HG03095 (cell line): Measurements from ENCODE around the gene FGFRL1.
"Not testable (repeated sequence)": the region's sequence is repeated elsewhere in the genome, so short reads cannot be mapped to it uniquely, and the experiment has no call there.

Experiments used
- ATAC-seq: cut with Tn5 transposase; IDR thresholded peaks from one replicate; pipeline ENCODE4 v1.9.1; 2021; ENCODE audit warnings: moderate library complexity; ENCODE audit not compliant: unreplicated experiment

Gene FGFRL1

DNA sequence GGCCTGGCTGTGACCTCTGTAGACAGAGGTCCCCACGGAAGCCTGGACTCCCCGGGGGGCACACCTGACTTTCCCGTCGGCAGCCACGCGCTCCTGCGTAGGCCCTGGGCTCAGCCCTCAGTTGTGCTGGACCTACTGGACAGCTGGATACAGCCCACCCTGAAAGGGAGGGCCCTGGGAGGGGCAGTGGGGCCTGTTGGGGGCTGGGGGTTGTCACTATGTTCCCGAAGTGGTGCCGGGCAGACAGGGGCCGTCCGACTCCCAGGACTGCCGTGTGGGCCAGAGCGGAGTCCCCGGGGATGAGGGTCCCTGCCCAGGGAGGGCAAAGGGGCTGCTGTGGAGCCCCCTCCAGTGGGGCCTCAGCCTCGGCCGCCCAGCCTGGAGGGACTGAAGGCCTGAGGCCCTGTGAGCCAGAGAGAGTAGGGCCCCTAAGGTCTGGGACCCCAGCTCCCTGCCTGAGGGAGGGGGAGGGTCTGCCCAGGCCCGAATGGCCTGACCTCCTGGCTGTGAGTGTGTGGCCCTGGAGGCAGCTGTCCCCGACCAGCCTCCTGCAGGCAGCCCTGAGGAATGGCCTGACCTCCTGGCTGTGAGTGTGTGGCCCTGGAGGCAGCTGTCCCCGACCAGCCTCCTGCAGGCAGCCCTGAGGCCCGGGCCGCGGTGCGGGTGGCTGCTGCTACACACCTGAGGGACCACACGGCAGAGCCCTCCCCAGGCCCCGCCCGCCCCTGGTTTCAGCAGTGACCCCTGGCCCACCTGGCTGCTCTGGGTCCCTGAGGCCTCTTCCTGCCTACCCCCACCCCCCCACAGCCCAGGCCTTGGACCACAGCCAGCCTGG, 25.8 kb downstream of the FGFRL1 start:
- no peak for ATAC-seq

DNA sequence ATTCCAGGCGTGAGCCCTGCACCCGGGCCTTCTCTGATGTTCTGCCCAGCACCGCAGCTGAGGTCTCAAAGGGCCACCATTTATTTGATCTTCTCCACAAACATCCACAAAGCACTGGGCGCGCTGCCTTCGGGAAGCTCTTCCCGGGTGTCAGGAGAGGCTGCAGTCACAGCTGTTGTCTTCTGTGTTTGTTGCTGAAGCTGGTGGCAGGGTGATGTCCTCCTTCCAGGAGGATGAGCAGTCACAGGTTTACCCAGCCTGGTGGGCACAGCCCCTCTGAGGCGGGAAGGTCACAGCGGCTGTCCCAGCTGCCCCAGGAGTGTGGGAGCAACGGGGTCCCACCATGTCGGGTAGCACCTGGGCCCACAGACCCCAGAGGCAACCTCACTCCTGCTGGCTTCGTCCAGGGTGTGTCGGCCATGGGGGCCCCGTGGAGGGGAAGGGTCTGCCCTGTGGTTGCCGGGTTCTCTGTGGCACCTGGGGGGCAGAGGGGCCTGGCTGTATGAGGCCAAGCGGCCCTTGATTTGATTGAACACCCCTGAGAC, 27.6 kb downstream of the FGFRL1 start:
- ATAC-seq = no peak

DNA sequence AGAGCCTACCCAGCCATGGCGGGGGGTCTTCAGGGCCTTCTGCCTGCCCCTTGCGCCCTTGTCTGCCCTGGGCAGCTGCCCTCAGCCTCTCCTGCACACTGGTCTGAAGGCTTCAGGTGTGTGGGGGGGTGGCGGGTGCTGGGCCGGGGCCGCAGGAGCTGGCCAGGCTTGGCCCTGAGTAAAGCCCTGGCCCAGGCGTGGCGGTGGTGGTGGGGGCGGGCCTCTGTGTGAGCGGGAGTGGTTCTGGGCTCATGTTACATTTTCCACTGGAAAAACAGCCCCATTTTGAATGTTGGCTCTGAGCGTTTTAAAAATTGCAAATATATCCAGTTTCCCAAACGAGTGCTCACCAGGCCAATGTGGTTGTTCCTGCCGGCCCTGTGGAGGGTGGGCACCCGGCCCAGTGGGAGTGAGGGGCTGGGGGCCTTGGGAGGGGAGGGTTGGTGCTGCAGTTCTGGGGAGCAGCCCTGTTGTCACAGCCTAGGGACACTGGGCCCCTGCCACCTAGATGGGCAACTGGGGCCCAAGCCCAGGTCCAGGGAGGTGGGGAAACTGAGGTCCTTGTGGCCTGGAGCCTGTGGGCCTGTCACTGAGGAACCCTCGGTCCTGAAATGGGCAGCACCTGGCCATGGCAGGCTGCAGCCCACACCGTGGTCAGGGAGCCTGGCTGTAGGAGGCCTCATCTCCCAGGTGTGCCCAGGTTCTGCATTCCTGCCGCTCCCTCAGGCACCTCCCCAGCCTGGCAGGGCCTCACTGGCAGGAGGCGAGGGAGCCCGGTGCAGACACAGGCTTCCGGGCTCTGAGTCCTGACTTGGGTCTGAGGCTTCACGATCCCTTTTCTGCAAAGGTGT, 28.3 kb downstream of the FGFRL1 start:
- ATAC-seq = no peak

DNA sequence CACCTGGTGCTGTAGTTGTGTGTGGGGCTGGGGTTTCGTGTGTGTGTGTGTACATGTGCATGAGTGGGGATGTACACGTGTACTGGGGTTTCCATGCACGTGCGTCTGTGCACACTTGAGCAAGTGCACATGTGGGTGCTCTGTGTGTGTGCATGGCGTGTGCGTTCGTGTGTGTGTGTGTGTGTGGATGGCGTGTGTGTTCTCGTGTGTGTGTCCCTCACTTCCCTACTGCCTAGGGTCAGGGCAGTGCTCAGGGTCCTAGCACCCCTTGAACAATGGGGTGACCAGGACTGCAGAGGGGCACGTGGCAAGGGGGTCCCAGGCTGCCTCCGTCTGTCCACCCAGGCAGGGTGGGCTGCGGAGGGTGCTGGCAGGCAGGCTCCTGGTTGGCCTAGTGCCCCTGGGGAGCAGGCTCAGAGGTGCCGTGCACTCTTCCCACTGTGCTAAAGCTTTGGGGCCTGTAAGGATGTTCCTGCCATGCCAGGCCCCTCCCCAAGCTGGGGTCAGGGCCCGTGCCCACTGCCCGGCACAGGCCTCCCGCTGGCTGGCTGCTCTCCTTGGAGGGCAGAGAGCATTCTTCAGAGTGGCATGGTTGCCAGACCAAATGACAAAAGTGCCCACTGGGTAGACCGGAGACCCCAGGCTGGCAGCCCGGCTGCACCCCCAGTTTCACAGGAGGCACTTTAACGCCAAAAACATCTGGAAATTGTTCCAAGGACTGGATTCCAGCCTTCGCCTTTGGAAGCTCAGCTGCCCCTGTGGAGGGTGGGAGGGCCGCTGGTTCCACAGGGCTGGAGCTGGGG, 29.1 kb downstream of the FGFRL1 start:
- no peak for ATAC-seq

DNA sequence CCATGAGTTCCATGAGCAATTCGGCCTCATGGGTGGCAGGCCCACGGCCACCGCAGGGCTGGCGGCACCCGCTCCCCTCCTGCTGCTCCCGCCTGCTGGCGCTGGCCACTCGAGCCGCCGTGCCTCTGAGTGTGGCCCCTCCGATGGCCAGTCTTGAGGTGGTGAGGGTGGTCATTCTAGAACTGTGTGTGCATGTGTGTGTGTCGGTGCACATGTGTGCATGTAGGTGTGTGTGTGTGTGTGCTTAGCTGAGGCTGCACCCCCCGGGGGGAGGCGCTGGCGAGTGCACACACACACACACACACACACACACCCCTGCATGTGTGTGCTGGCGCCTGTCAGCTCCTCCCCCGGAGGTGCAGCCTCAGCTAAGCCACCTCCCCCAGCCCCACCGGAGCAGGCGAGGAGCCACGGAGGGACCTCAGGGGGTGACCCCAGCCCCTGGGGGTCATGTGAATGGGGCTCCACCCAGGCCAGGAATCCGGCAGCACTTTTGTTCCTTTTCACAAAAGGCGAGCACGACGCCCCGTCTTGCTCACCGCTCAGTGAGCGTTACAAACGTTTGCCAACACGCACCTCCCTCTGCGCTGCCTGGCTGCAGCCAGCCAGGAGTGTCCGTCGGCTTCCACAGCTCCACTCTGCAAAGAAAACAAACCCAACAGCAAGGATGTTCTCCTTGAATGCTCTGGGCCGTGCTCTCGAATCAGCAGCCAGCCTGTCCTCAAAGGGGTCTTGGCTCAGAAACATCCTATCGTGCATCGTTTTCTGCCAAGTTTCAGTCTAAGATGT, 29.9 kb downstream of the FGFRL1 start:
- no peak for ATAC-seq

DNA sequence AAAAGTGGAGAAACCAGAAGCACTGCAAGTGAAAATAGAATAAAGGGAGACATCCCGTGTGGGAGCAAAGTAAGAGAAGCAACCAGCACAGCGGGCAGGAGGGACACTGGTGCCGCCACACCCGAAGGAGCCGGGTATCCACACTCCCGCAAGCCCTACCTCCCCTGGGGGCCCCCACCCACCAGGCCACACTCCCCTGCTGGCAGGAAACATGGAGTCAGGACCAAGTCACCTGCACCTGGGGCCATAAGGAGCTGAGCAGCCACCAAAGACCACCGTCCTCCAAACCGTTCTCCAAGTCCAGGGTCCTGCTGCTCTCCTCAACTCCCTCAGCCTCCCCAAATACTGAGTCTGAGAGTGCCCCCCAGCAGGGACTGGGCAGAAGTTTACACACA, 30.5 kb downstream of the FGFRL1 start:
- ATAC-seq = no peak

DNA sequence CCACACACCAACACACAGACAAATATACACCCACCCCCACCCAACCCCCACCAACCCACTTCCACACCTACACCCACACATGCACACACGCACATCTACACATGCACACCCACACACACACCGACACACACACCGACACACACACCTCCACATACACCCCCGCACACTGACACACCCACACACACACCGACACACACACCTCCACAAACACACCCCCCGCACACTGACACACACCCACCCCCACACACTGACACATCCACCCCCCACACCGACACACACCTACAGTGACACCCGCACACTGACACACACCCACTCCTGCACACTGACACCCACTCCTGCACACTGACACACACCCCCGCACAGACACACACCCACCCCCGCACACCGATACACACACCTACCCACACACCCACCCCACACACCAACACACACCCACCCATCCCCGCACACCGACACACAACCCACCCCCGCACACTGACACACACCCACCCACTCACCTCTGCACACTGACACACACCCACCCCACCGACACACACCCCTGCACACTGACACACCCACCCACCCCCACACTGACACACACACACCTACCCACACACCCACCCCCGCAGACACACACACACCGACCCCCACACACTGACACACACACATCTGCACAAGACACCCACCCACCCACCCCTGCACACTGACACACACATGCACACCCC, 31.1 kb downstream of the FGFRL1 start:
- ATAC-seq = no peak

DNA sequence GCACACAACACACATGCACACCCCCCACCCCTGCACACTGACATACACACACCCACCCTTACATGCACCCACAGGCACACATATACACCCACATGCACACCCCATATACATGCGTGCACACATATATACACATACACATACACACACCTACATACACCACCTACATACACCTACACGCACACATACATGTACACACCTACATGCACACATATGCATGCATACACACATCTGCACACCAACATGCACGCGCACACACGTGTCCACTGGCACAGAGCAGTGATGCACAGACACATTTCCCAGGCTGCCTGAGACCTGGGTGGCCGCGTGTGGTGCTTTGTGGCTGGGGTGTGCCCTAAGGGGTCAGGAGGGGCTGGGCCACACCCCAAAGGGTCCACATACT, 31.7 kb downstream of the FGFRL1 start:
- ATAC-seq = no peak

DNA sequence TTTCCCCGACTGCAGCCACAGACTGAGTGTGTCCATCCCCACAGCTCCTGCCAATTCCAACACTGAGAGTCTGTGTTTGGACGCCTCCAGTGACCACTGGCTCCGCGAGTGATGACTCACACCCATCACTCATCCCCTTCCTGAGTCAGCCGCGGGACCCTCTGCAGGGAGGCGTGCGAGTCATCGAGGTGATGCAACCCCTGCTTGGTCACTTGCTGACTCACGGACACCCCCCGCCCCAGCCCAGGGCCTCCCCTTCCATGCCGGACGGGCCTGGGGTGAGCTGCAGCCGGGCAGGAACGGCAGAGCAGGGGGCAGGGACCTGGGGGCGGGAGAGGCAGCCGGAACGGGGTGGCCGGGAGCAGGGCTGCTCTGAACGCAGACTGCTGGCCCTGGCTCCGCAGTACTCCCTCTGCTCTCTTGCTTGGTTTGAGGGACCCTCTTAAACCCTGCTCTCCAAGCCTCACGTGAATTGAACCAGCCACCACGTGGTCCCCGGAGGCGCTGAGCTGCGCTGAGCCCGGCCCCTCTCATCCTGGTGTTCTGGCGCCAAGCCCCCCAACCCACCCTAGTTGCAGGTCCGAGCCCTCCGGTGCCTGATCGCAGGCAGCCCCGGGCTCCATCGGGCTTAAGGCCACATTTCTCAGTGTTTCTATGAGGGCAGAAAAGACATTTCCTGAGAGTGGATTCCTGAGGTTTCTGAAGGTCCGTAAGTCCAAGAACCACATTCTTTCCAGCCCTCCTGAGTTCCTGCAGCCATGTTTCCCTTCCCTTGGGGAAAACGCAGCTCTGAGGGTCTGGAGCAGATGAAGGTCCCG, 32.4 kb downstream of the FGFRL1 start:
- ATAC-seq = no peak

DNA sequence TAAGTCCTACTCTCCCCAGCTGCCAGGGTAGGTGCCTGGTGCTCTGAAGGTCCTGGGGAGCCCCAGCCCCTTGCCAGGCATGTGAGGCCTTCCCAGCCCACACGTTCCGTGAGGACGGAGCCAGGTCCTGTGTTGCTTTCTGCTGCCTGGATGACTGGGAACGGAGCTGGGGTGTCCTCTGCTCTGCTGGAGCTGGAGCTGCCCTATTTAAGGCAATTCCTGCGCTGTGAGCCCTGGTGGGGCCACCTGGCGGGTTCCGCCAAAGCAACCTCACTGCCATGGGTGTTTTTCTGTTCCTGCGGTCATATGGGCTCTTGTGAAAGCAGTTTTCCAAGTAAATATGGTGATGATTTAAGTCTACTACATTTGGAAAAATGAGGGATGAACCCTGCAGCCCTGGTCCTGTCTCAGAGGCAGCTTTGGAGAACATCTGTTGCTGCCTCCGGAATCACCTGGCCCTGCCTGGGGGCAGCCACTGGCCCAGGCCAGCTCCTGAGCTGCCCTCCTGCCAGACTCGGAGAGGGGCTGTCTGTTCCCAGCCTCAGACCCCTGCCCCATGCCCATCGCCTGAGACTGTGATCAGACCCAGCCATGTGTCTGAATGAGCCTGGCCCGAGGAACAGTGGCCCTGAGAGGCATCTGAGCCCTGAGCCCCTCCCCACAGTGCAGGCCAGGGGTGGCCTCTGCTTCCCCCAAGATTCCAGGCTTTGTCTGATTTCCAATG, 33.2 kb downstream of the FGFRL1 start:
- no peak for ATAC-seq

DNA sequence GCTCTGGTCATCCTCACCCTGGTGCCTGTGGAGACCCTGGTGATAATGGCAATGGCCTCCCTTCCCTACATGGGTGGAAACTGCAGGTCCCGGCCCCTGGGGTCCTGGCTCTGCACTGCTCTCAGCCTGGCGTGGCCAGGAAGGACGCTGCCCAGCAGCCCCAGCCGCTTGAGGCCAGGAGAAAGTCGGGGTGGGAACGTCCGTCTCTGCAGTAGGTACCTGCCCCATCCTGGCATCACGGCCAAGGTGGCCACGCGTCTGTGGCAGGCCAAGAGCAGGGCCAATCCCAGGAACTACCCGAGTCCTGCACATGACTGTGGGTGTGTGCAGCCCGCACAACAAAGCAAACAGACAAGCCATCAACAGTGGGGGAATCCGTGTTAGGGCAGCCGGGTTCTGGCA, 33.8 kb downstream of the FGFRL1 start:
- ATAC-seq = no peak

DNA sequence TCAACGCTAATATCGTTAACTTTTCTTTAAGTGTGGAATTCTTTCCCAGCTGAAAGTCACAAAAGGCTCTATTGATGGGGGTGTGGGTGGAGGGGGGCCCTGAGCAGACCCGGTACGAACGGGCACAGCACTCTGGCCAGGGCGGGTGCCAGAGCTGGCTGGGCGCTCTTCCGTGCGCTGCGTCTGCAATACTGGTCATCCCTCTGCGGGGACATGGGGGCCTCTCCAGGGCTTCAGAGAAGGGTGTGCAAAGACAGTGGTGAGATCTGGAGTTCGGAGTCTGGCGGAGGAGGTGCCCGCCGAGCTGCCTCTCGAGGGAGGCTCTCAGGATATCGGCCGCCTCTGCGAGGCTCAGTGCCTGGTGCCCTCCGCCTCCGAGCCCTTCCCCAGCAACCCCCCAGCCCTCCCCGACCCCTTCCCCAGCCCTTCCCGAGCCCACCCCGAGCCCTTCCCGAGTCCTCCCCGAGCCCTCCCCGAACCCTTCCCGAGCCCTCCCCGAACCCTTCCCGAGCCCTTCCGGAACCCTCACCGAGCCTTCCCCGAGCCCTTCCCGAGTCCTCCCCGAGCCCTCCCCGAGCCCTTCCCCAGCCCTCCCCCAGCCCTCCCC, 34.3 kb downstream of the FGFRL1 start:
- ATAC-seq = no peak

DNA sequence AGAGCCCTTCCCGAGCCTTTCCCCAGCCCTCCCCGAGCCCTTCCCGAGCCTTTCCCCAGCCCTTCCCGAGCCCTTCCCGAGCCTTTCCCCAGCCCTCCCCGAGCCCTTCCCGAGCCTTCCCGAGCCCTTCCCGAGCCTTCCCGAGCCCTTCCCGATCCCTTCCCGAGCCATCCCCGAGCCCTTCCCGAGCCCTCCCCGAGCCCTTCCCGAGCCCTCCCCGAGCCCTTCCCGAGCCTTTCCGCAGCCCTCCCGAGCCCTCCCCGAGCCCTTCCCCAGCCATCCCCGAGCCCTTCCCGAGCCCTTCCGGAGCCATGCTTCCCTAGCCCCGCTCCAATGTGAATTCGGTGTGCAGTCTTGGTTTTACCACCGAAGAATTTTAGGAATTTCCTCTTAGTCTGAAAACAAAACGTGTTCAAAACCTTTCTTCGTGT, 35.2 kb downstream of the FGFRL1 start:
- ATAC-seq = not testable (repeated sequence)

DNA sequence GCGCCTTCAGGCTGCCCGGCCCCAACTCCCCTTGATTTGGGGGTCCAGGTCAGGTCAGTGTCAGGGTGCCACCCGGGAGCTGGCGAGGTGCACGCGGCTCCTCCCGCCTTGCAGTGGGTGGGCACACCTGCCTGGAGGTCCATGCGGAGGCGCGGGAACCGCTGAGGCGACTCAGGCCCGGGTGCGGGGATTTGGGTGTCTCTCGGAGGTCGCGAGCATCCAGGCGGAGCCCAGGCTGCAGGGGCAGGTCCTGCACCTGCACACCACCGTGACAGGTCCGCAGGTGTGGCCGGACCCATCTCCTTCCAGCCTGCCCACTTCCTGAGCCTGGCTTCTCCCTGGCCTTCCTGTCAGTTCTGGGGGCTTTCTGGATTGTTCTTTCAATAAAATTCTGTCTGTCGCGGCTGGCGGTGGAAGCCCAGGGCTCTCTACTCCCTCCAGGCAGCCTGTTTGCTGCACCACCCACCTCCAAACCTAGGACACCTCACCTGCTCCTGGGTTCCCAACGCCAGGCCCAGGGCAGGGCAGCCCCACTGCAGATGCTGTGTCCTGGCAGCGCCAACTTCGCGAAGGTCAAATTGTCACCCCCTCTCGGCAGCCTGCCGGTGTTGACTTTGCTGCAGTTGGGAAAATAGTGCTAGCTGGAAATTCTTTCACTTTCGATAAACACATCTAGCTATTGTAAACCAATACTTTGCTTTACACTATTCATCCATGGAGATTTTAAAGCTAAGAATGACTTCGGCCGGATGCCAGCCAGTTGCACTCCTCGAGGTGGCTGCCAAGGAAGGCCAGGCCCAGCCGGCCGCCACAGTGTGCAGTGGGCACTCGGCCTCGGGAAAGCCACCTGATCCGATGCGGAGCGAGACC, 35.9 kb downstream of the FGFRL1 start:
- ATAC-seq = no peak

DNA sequence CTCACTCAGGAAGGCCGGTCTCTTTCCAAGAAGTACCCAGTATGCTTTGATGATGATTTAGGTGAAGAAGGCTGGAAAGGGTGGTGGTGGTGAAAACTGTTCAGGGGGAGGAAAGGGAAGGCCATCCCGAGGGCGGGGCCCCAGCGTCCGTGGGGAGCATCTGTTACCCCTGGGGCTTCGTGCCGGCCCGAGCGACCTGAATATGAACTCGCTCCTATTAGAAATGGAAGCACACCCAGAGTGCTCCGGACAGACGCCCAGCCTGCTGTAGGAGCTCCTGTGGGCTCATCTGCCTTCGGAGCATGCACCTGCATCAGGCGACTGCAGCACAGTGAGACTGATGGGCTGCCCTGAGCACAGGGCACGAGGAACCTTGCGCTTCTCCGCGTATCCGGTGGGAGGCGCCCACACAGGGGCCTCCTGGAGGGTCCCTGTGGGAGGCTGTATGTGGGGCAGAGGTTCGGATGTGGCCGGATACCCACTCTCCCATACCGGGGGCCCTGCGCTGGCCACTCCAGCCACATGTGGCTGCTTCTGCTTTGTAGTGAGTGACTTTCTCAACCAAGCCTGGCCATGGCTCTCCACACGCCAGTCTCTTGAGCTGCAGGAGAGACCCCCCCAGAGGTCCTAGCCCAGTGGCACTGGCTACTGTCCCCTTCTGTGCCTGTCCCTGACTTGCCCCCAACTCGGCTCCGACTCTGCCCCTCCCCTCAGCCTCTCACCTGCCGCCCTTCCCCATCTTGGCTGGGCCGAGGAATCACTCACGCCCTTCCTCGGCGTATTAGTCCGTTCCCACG, 36.7 kb downstream of the FGFRL1 start:
- ATAC-seq = no peak
